Pancreas (tissue), 10 donors: ENCODE data around the gene GLT1D1. TPM values are rescaled to one million over a fixed set of nuclear protein-coding genes. Genes with fewer than 3 reads are reported as not detected.
"Not testable (repeated sequence)": the region's sequence is repeated elsewhere in the genome, so short reads cannot be mapped to it uniquely, and the experiment has no call there.

Source experiments
- ATAC-seq, 4 donors: fragments of 200-7000 bp; cut with Tn5 transposase; one replicate each; pipeline versions ENCODE4 v1.8.0 to v1.9.1; 2020; ENCODE audit warnings: mild to moderate bottlenecking in 4 of 4, moderate library complexity in 4 of 4
- DNase-seq, 6 donors: peaks; one replicate each; pipeline ENCODE4 v3.0.0-alpha.2; 2020
- FAIRE-seq: peaks from 2 replicates; lab custom pipeline; 2012; peaks lifted over from hg19 to GRCh38; lab: Jason Lieb, UNC
- H3K27ac ChIP-seq, 4 donors: fragments of 200-600 bp; sonication (generic); 1 replicate in 3 of 4; 2 replicates in 1 of 4; pipeline versions ENCODE4 v1.5.0 to v1.8.0; 2020
- H3K27me3 ChIP-seq, 4 donors: fragments of 200-600 bp; one replicate each; pipeline ENCODE4 v1.8.0; 2021
- H3K36me3 ChIP-seq, 3 donors: fragments of 200-600 bp; sonication (generic) in 1 of 3; one replicate each; pipeline versions ENCODE4 v1.5.0 to v1.8.0; 2020 to 2021
- H3K4me1 ChIP-seq, 3 donors: fragments of 200-600 bp; one replicate each; pipeline ENCODE4 v1.8.0; 2021
- H3K4me3 ChIP-seq, 4 donors: fragments of 200-600 bp; sonication (generic) in 2 of 4; one replicate each; pipeline versions ENCODE4 v1.5.0 to v1.8.0; 2020 to 2021
- H3K9me3 ChIP-seq, 4 donors: fragments of 200-600 bp; one replicate each; pipeline ENCODE4 v1.8.0; 2021
- WGBS, 2 donors: extraction: QIAGEN DNeasy Blood & Tissue Kit; methylation state at CpG; one replicate each; pipeline ENCODE4 v1.1.7; 2013; 5-methylcytosine and 5-hydroxymethylcytosine counted together
- intact Hi-C, 3 donors: fragments of 100-400 bp; cut with DNase I; formaldehyde crosslinking; loops; one replicate each; pipeline versions ENCODE4 v1.11.1 to v1.14.2; 2022
- polyA plus RNA-seq, 2 donors: library from polyadenylated mRNA; stranded (reverse); fragments of 200-250 nt; gene quantifications; one replicate each; pipeline ENCODE4 v1.2.3, GENCODE V29; 2013
- total RNA-seq, 6 donors: library from RNA; stranded (reverse); fragmentation: NEBNext Ultra II Directional in 4 of 6; extraction: Animal tissue kit (Norgen Biotek cat#: 25700) in 4 of 6; gene quantifications; one replicate each; pipeline versions ENCODE4 v1.2.1 to v1.2.4, GENCODE V29; 2021 to 2023
- TF ChIP-seq, protein P1 (sequence below), 4 donors: fragments of 200-600 bp; sonication (generic) in 3 of 4; IDR thresholded peaks; one replicate each; pipeline versions ENCODE4 v1.5.0 to v1.8.0; 2021; ENCODE audit warnings: antibody characterized with exemption in 4 of 4
- donor health status: healthy with polysubstance abuse.
- donor health status: DM: no; HTN: no; CAD: no; lungs with moderate emphysema.
- donor health status: DM: no; HTN: no; CAD: no.
- donor health status: control.
- donor health status: control.
- donor health status: Bipolar disorder and iron deficiency.
- donor health status: DM: yes; HTN: yes; CAD: no.
- donor health status: DM: no; HTN: no; CAD: no.
- donor health status: DM: no; HTN: no; CAD: no.
- donor health status: DM: yes; HTN: yes; CAD: no.

The GLT1D1 gene
- total and polyA plus RNA-seq, 8 donors, result 0.12 to 1.3 (median 0.28) TPM

DNA sequence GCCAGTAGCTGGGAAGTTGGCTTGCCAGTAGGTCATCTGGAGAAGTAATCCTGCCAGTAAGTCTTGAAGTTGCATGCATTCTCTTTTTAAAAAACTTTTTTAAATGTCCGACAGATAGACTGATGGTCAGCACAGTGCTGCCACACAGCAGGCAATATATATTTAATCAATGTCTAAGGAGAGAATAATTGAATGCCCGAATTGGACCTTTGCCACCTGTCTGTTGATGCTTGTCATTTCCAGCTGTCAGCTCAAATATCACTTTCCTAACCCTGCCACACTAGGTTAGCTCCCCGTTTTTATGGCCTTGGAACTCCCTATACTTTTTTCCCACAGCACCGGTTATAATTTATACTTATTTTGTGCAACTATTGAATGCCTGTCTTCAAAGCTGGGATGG, 27.4 kb upstream of the GLT1D1 start:
- Histone ChIP-seq H3K27ac (no peak overlapping the region), H3K27me3 (no peaks in the 10 kb centered on the region), H3K4me1 (peaks cover 0 to 16% (median 7%) of the 10 kb centered on the region in 3 donors), H3K9me3 (no peaks in the 10 kb centered on the region), H3K36me3 (no peaks in the 10 kb centered on the region), H3K4me3 (no peak overlapping the region)
- ATAC-seq (no peak), FAIRE-seq (no peak), DNase-seq (no peak)
- TF ChIP-seq, protein P1, sequence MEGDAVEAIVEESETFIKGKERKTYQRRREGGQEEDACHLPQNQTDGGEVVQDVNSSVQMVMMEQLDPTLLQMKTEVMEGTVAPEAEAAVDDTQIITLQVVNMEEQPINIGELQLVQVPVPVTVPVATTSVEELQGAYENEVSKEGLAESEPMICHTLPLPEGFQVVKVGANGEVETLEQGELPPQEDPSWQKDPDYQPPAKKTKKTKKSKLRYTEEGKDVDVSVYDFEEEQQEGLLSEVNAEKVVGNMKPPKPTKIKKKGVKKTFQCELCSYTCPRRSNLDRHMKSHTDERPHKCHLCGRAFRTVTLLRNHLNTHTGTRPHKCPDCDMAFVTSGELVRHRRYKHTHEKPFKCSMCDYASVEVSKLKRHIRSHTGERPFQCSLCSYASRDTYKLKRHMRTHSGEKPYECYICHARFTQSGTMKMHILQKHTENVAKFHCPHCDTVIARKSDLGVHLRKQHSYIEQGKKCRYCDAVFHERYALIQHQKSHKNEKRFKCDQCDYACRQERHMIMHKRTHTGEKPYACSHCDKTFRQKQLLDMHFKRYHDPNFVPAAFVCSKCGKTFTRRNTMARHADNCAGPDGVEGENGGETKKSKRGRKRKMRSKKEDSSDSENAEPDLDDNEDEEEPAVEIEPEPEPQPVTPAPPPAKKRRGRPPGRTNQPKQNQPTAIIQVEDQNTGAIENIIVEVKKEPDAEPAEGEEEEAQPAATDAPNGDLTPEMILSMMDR (IDR thresholded peaks at IDR 0.05), result no peak
- intact Hi-C loops, result no loop called here
- 48 to 52% methylated on average over 4 of the region's 4 CpGs for WGBS, 2 donors

DNA sequence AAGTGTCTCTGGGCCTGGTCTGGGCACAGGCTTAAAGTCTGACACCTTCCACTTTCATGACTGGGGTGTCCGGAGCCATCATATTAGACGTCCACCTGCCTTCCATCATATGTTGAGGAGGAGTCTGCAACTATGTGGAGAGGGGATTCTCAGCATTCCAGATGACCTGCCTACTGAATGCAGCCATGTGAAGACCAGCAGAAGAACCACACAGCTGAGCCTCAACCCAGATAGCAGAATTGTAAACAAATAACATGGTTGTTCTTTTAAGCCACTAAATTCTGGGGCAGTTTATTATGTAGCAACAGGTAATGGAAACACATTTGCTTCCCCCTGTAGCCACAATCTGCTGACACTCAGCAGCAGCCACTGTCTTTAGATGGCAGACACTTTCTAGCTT, 25.6 kb upstream of the GLT1D1 start:
- Histone ChIP-seq H3K4me1 (peaks cover 0 to 2% (median under 1%) of the 10 kb centered on the region in 3 donors), H3K36me3 (no peaks in the 10 kb centered on the region), H3K9me3 (no peaks in the 10 kb centered on the region), H3K27me3 (no peaks in the 10 kb centered on the region), H3K4me3 (no peak overlapping the region), H3K27ac (no peak overlapping the region)
- ATAC-seq (no peak), FAIRE-seq (no peak), DNase-seq (no peak)
- intact Hi-C loops, result no loop called here
- WGBS, 2 donors, result 93 to 98% methylated on average over 2 of the region's 2 CpGs
- TF ChIP-seq, protein P1 (IDR thresholded peaks at IDR 0.05), result no peak

DNA sequence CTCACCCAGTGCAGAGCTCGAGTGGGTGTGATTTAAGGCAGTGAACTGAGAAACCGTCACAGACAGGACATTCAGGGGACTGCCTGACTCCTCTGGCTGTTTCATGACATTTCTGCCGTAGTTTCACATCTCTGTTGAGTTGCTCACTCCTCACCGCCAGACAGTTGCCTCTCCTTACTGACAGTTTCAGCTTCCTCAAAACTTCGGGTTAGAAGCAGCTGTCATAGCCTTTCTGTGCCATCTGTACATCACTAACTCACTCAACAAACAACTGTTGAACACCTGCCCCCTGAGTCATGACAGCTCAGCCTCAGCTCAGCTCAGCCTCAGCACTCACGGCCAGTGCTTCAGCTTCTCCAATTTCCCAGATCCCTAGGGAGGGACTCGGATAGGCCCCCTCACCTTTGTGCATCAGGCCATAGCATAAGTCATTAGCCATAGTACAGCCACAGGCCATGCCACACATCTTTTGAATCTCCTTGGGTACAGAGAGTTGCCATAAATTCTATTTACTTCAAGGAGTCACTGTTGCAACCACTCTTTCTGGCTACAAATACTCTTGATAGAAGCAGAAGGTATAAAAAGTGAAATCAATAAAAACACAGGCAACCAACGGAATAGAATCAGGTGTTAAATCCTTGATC, 23.3 kb upstream of the GLT1D1 start:
- H3K36me3 ChIP-seq, result no peaks in the 10 kb centered on the region
- TF ChIP-seq, protein P1 (IDR thresholded peaks at IDR 0.05), result no peak
- H3K9me3 ChIP-seq, result no peaks in the 10 kb centered on the region
- no peaks in the 10 kb centered on the region for H3K4me1 ChIP-seq
- no peak overlapping the region for H3K4me3 ChIP-seq
- H3K27ac ChIP-seq, result no peak overlapping the region
- FAIRE-seq, result no peak
- intact Hi-C loops, result no loop called here
- DNase-seq, result no peak
- peak in 2 of 4 donors; percentile 52 to 74 for ATAC-seq
- 60 to 68% methylated on average over 8 of the region's 8 CpGs for WGBS, 2 donors
- no peaks in the 10 kb centered on the region for H3K27me3 ChIP-seq

DNA sequence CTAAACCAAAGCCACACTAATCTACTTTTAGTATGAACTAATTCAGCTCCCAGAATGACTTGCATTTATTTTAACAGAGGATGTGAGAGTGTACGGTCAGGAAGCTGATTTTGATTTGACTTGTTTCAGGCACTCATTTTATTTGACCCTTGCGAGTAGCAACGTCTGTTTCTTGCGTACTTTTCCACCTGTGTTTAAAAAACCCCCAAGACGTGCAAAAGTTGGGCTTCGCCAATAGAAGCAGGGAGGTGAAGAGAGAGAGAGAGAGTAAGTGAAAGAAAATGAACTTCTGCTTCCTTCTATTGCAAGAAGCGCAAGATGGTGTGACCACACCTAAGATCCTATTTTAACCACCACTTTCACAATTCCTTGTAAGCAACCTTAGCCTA, 22.8 kb upstream of the GLT1D1 start:
- intact Hi-C loops, result no loop called here
- no peaks in the 10 kb centered on the region for H3K9me3 ChIP-seq
- TF ChIP-seq, protein P1 (IDR thresholded peaks at IDR 0.05), result no peak
- H3K4me3 ChIP-seq, result no peak overlapping the region
- no peaks in the 10 kb centered on the region for H3K27me3 ChIP-seq
- no peaks in the 10 kb centered on the region for H3K4me1 ChIP-seq
- no peak overlapping the region for H3K27ac ChIP-seq
- DNase-seq (no peak), FAIRE-seq (no peak), ATAC-seq (peak in 1 of 4 donors; percentile 37)
- 70 to 72% methylated on average over 7 of the region's 7 CpGs for WGBS, 2 donors
- H3K36me3 ChIP-seq, result no peaks in the 10 kb centered on the region

DNA sequence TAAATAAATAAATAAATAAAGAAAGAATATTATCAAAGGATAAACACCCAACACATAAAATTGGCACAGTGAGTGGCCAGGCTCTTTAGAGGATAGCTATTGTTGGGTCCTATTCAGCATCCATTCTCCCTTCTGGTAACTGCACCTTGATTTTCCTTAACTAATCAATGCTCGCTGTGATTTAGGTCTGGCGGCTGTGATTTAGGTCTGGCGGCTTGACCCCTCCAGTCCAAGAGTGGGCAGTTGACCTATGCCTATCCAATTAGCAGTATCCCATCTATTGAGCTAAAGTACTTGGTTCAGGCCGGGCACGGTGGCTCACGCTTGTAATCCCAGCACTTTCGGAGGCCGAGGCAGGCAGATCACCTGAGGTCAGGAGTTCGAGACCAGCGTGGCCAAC, 19.9 kb upstream of the GLT1D1 start:
- no peak for DNase-seq
- Histone ChIP-seq H3K4me3 (no peak overlapping the region), H3K36me3 (no peaks in the 10 kb centered on the region), H3K27ac (no peak overlapping the region), H3K9me3 (no peaks in the 10 kb centered on the region), H3K4me1 (no peaks in the 10 kb centered on the region), H3K27me3 (no peaks in the 10 kb centered on the region)
- 93 to 94% methylated on average over 10 of the region's 10 CpGs for WGBS, 2 donors
- ATAC-seq, result no peak
- intact Hi-C loops, result no loop called here
- FAIRE-seq, result no peak
- TF ChIP-seq, protein P1 (IDR thresholded peaks at IDR 0.05), result no peak

DNA sequence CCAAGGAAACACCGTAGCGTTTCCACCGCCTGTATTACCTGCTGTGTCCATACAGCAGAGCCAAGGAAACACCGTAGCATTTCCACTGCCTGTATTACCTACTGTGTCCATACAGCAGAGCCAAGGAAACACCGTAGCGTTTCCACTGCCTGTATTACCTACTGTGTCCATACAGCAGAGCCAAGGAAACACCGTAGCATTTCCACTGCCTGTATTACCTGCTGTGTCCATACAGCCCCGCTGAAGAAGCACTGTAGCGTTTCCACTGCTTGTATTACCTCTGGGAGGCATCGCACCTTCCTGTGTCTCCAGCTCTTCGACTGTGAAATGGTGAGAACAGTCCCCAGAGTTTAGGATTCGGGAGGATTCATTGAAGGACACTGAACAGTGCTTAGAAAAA, 13.4 kb upstream of the GLT1D1 start:
- intact Hi-C loops, FAIRE-seq, DNase-seq, H3K36me3 ChIP-seq, H3K4me3 ChIP-seq, H3K27ac ChIP-seq, H3K9me3 ChIP-seq, H3K4me1 ChIP-seq, ATAC-seq, H3K27me3 ChIP-seq: not testable (repeated sequence)
- 57 to 63% methylated on average over 12 of the region's 12 CpGs for WGBS, 2 donors
